MCF 10A (cell line): ENCODE results near the gene GPRC5C. TPM values are rescaled to one million over a fixed set of nuclear protein-coding genes. Genes with fewer than 3 reads are reported as not detected.
"Not testable (repeated sequence)": the region's sequence is repeated elsewhere in the genome, so short reads cannot be mapped to it uniquely, and the experiment has no call there.

Experiments used
- BruUV-seq: library from RNA; stranded (reverse); fragments of 400-500 nt; replicated peaks from 2 replicates; lab custom pipeline; 2021; lab: Mats Ljungman, UMichigan
- CTCF ChIA-PET: fragments of 300-600 bp; sonication (Branson Sonifier 250); formaldehyde crosslinking; extraction: SDS; loops from one replicate; lab custom pipeline; 2021; ENCODE audit warnings: antibody characterized with exemption, inconsistent platforms; lab: Yijun Ruan, JAX
- POLR2A ChIA-PET: fragments of 300-600, 350-650 bp; sonication (Branson Sonifier 250); formaldehyde crosslinking; extraction: SDS; loops from one replicate; lab custom pipeline; 2020; ENCODE audit warnings: antibody characterized with exemption, inconsistent platforms; lab: Yijun Ruan, JAX
- DNase-seq: peaks from one replicate; pipeline ENCODE4 v3.0.0-alpha.2; 2018; ENCODE audit not compliant: unreplicated experiment
- H3K27ac Mint-ChIP-seq: one replicate; pipeline ENCODE4 v1.8.0; 2022; ENCODE audit warnings: mild to moderate bottlenecking, low read depth, mixed read lengths; ENCODE audit not compliant: unreplicated experiment
- H3K27me3 Mint-ChIP-seq: one replicate; pipeline ENCODE4 v1.8.0; 2022; ENCODE audit warnings: mixed read lengths; ENCODE audit not compliant: insufficient read depth, unreplicated experiment
- H3K36me3 Mint-ChIP-seq: one replicate; pipeline ENCODE4 v1.8.0; 2022; ENCODE audit warnings: mild to moderate bottlenecking, moderate library complexity, mixed read lengths; ENCODE audit not compliant: insufficient read depth, unreplicated experiment
- H3K4me1 Mint-ChIP-seq: one replicate; pipeline ENCODE4 v1.8.0; 2022; ENCODE audit warnings: mixed read lengths; ENCODE audit not compliant: insufficient read depth, unreplicated experiment
- H3K4me3 Mint-ChIP-seq: one replicate; pipeline ENCODE4 v1.8.0; 2022; ENCODE audit warnings: mild to moderate bottlenecking, moderate library complexity, mixed read lengths; ENCODE audit not compliant: unreplicated experiment
- H3K9me3 Mint-ChIP-seq: one replicate; pipeline ENCODE4 v1.8.0; 2022; ENCODE audit warnings: mixed read lengths; ENCODE audit not compliant: unreplicated experiment
- intact Hi-C: fragments of 100-400 bp; cut with micrococcal nuclease; formaldehyde crosslinking; loops from 2 replicates; pipeline ENCODE4 v1.14.1; 2022
- total RNA-seq: library from RNA; stranded (reverse); gene quantifications from 2 replicates; pipeline ENCODE4 v1.2.3, GENCODE V29; 2022
- TF ChIP-seq, protein P1 (sequence below): fragments of 200-600 bp; IDR thresholded peaks from one replicate; pipeline ENCODE4 v1.8.0; 2022; ENCODE audit warnings: antibody characterized with exemption, mild to moderate bottlenecking; ENCODE audit not compliant: unreplicated experiment

The GPRC5C gene
- total RNA-seq, 1 experiment from 2014 or later: 17.7 TPM

DNA sequence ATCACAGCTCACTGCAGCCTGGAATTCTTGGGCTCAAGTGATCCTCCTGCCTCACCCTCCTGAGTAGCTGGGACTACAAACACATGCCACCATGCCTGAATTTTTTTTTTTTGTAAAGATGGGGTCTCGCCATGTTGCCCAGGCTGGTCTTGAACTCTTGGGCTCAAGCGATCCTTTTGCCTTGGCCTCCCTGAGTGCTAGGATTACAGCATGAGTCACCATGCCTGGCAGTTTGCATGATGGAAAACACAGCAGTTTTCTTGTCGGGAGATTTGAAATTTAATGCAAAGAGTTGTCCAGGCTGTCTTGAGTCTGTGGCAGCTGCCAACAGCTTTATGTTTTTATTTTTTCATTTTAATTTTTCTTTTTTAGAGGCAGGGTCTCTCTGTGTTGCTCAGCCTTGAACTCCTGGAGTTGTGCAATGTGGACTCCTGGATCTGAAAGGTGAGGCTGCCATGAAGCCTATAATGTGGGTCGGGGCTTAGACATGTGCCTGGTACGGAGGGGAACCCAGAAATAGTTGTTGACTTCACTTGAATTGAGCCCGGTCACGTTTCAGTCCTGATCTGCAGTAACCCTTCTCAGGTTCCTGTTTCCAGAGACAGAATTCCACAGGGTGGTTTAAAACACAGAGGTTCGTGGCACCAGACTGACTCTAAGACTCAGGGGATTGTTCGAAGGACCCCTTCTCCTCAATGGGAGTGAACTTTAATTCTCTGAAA is 53.3 kb downstream of the GPRC5C start:
- peaks cover 48% of the 10 kb centered on the region for H3K27me3 Mint-ChIP-seq
- H3K36me3 Mint-ChIP-seq: no peaks in the 10 kb centered on the region
- H3K4me1 Mint-ChIP-seq: no peaks in the 10 kb centered on the region
- no TSS peak for BruUV-seq
- TF ChIP-seq, protein P1, sequence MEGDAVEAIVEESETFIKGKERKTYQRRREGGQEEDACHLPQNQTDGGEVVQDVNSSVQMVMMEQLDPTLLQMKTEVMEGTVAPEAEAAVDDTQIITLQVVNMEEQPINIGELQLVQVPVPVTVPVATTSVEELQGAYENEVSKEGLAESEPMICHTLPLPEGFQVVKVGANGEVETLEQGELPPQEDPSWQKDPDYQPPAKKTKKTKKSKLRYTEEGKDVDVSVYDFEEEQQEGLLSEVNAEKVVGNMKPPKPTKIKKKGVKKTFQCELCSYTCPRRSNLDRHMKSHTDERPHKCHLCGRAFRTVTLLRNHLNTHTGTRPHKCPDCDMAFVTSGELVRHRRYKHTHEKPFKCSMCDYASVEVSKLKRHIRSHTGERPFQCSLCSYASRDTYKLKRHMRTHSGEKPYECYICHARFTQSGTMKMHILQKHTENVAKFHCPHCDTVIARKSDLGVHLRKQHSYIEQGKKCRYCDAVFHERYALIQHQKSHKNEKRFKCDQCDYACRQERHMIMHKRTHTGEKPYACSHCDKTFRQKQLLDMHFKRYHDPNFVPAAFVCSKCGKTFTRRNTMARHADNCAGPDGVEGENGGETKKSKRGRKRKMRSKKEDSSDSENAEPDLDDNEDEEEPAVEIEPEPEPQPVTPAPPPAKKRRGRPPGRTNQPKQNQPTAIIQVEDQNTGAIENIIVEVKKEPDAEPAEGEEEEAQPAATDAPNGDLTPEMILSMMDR: no peak
- no peaks in the 10 kb centered on the region for H3K9me3 Mint-ChIP-seq
- H3K27ac Mint-ChIP-seq: no peak overlapping the region
- DNase-seq: no peak
- ChIA-PET CTCF (no interaction called here), POLR2A (interaction anchor here (0.7 kb wide), 1 partner anchor 217 kb away, joined by 3 read pairs; no protein-coding TSS in a partner anchor)
- intact Hi-C loops: no loop called here
- no peak overlapping the region for H3K4me3 Mint-ChIP-seq

GRCh38 chr17:74485841-74486240 is 54.0 kb downstream of the GPRC5C start:
- no TSS peak for BruUV-seq
- H3K4me3 Mint-ChIP-seq: no peak overlapping the region
- CTCF ChIA-PET: interaction anchor here (1.7 kb wide), 1 partner anchor 29 kb away, joined by 8 read pairs; no protein-coding TSS in a partner anchor
- no peaks in the 10 kb centered on the region for H3K36me3 Mint-ChIP-seq
- peaks cover 47% of the 10 kb centered on the region for H3K27me3 Mint-ChIP-seq
- intact Hi-C loops: no loop called here
- no peak for DNase-seq
- TF ChIP-seq, protein P1: no peak
- POLR2A ChIA-PET: no interaction called here
- H3K4me1 Mint-ChIP-seq: no peaks in the 10 kb centered on the region
- no peak overlapping the region for H3K27ac Mint-ChIP-seq
- H3K9me3 Mint-ChIP-seq: no peaks in the 10 kb centered on the region

DNA sequence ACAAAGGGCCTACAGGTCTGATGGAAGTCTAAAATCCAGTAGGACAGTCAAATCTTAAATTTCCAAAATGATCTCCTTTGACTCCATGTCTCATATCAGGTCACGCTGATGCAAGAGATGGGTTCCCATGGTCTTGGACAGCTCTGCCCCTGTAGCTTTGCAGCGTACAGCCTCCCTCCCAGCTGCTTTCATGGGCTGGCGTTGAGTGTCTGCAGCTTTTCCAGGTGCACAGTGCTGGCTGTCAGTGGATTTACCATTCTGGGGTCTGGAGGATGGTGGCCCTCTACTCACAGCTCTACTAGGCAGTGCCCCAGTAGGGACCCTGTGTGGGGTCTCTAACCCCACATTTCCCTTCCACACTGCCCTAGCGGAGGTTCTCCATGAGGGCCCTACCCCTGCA is 56.4 kb downstream of the GPRC5C start:
- H3K4me3 Mint-ChIP-seq, H3K27ac Mint-ChIP-seq, DNase-seq, H3K36me3 Mint-ChIP-seq, POLR2A ChIA-PET, H3K4me1 Mint-ChIP-seq, H3K9me3 Mint-ChIP-seq, intact Hi-C loops, BruUV-seq: not testable (repeated sequence)
- H3K27me3 Mint-ChIP-seq: peaks cover 30% of the 10 kb centered on the region
- CTCF ChIA-PET: interaction anchor here (0.5 to 1.3 kb wide), 2 partner anchors 109 to 119 kb away, joined by 4 read pairs; no protein-coding TSS in a partner anchor

GRCh38 chr17:74490716-74491115 is 58.8 kb downstream of the GPRC5C start:
- TF ChIP-seq, protein P1: no peak
- H3K27me3 Mint-ChIP-seq: peaks cover 28% of the 10 kb centered on the region
- no peaks in the 10 kb centered on the region for H3K4me1 Mint-ChIP-seq
- POLR2A ChIA-PET: no interaction called here
- H3K27ac Mint-ChIP-seq: no peak overlapping the region
- intact Hi-C loops: no loop called here
- CTCF ChIA-PET: interaction anchor here (0.5 to 4.1 kb wide), 6 partner anchors 33 to 285 kb away, joined by 3 to 32 read pairs (median 4); partner anchors contain the start of gene BTBD17
- H3K4me3 Mint-ChIP-seq: no peak overlapping the region
- no peak for DNase-seq
- no peaks in the 10 kb centered on the region for H3K9me3 Mint-ChIP-seq
- no peaks in the 10 kb centered on the region for H3K36me3 Mint-ChIP-seq
- no TSS peak for BruUV-seq
